ENCODE data around the gene GTF2A1. TPM values are rescaled to one million over a fixed set of nuclear protein-coding genes. Genes with fewer than 3 reads are reported as not detected.

GTF2A1 gene
- total and polyA plus RNA-seq, 2 donors (not counting 3 experiments of a cell fraction or from before 2014, with no cell fraction given) = 11.1 to 33.4 TPM

- Histone ChIP-seq H4K20me1 (replicated peaks; ENCODE audit: control insufficient read depth, extremely low read depth, insufficient read depth, low read length) (no peaks in the 10 kb centered on the region), H3K9ac (replicated peaks; ENCODE audit: extremely low read depth, insufficient read depth, low read length) (no peak overlapping the region), H3K9me1 (replicated peaks; ENCODE audit: control insufficient read depth, extremely low read depth, insufficient read depth, low read length) (no peaks in the 10 kb centered on the region), H3K27ac (ENCODE audit: insufficient read depth, low read depth, low read length) (no peak overlapping the region), H3K4me1 (ENCODE audit: control insufficient read depth, extremely low read depth, insufficient read depth, low read length) (no peaks in the 10 kb centered on the region), H3K4me3 (replicated peaks in 1 of 3; ENCODE audit: insufficient read depth in 1 of 3, low read depth in 1 of 3, low read length in 3 of 3) (no peak overlapping the region), H2AFZ (ENCODE audit: low read depth, low read length) (no peak overlapping the region), H3K9me3 (replicated peaks; ENCODE audit: control insufficient read depth, insufficient read depth, low read length) (no peaks in the 10 kb centered on the region), H3K36me3 (ENCODE audit: control insufficient read depth in 2 of 2, extremely low read depth in 1 of 2, insufficient read depth in 2 of 2, low read length in 2 of 2) (peaks cover 6 to 8% of the 10 kb centered on the region in 2 experiments), H3K27me3 (ENCODE audit: control insufficient read depth in 2 of 2, insufficient read depth in 2 of 2, low read length in 2 of 2) (no peaks in the 10 kb centered on the region), H3K79me2 (ENCODE audit: control insufficient read depth, insufficient read depth, low read length) (peaks cover 45% of the 10 kb centered on the region), H3K4me2 (ENCODE audit: insufficient read depth, low read length) (no peak overlapping the region)
- intact Hi-C loops (cut with micrococcal nuclease) (no loop called here), dilution Hi-C loops (cut with MboI; ENCODE audit: extremely low pct_ligation_motif_present, low sequenced_read_pairs) (no loop called here)
- no TSS peak for BruUV-seq (replicated peaks)
- DNase-seq (ENCODE audit: low read depth, low spot score) (no peak), FAIRE-seq (no peak)
- ChIA-PET CTCF (no interaction called here), POLR2A (no interaction called here)
- TF ChIP-seq POLR2AphosphoS5 (IDR thresholded peaks at IDR 0.05; ENCODE audit: insufficient read depth, low read depth, low read length) = no peak
- no peak for TF ChIP-seq EZH2 (IDR thresholded peaks at IDR 0.05; ENCODE audit: borderline replicate concordance, low read depth, low read length, severe bottlenecking)
- TF ChIP-seq FOS (IDR thresholded peaks at IDR 0.05; ENCODE audit: borderline replicate concordance, insufficient read depth, low read length) = no peak
- no peak for TF ChIP-seq MYC (IDR thresholded peaks at IDR 0.05; ENCODE audit: low read depth, low read length)
- no peak for TF ChIP-seq MAX (IDR thresholded peaks at IDR 0.05; ENCODE audit: insufficient read depth, insufficient read length)
- TF ChIP-seq CTCF (IDR thresholded peaks at IDR 0.05; ENCODE audit: extremely low read depth in 1 of 2, insufficient read depth in 1 of 2, low read depth in 1 of 2, low read length in 2 of 2) = no peak
- no peak for TF ChIP-seq GATA2 (IDR thresholded peaks at IDR 0.05; ENCODE audit: insufficient read depth, insufficient read length, low read depth, low read length)
- TF ChIP-seq POLR2A (IDR thresholded peaks at IDR 0.05; ENCODE audit: low read depth, low read length) = no peak
- no peak for TF ChIP-seq JUN (IDR thresholded peaks at IDR 0.05; ENCODE audit: borderline replicate concordance, insufficient read depth, insufficient read length, low read depth)
Observed at GRCh38 chr14:81208489-81208888, 12.3 kb downstream of the GTF2A1 start.
